Endometrium (tissue), 2 donors: ENCODE results near the gene FOLR3.
"Not testable (repeated sequence)": the region's sequence is repeated elsewhere in the genome, so short reads cannot be mapped to it uniquely, and the experiment has no call there.

Experiments used
- FAIRE-seq: peaks from 2 replicates; lab custom pipeline; 2012; peaks lifted over from hg19 to GRCh38; lab: Jason Lieb, UNC
- donor health status: control.
- donor health status: control.

The FOLR3 gene

GRCh38 chr11:72164187-72164586 is 28.7 kb downstream of the FOLR3 start:
- not testable (repeated sequence) for FAIRE-seq

DNA sequence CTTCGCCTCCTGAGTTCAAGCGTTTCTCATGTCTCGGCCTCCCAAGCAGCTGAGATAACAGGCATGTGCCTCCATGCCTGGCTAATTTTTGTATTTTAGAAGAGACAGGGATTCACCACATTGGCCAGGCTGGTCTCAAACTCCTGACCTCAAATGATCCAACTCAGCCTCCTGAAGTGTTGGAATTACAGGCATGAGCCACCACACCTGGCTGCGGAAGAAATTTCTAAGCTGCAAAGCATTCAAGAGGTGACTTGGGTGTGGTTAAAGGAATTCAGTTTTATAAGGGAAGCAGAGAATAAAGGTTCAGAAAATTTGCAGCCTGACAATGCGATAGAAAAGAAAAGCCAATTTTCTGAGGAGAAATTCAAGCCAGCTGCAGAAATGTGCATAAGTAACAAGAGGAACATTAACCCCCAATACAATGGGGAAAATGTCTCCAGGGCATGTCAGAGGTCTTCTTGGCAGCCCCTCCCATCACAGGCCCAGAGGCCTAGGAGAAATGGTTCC is 33.6 kb downstream of the FOLR3 start:
- FAIRE-seq, result not testable (repeated sequence)

GRCh38 chr11:72169754-72170153 is 34.2 kb downstream of the FOLR3 start:
- not testable (repeated sequence) for FAIRE-seq

DNA sequence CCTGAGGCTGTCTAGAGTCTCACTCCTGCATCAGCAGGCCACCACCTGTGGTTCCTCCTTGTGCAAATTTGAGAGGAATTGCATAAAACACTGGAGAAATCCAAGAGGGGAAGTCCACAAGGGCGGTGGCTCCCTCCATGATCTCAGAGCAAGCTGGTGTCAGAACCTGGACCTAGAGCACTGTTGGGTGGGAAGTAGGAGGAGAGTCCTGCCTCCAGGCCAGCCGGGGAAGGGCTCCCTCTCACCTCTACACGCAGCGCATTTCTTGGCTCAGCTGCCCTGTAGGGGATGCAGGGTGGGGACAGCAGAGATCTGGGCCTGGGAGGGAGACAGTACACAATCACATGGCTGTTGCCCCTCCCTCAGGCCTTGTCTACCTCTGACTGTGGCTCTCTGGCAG is 36.5 kb downstream of the FOLR3 start:
- not testable (repeated sequence) for FAIRE-seq

- no peak for FAIRE-seq
These were observed 37.8 kb downstream of the FOLR3 start for GRCh38 chr11:72173291-72173690.

DNA sequence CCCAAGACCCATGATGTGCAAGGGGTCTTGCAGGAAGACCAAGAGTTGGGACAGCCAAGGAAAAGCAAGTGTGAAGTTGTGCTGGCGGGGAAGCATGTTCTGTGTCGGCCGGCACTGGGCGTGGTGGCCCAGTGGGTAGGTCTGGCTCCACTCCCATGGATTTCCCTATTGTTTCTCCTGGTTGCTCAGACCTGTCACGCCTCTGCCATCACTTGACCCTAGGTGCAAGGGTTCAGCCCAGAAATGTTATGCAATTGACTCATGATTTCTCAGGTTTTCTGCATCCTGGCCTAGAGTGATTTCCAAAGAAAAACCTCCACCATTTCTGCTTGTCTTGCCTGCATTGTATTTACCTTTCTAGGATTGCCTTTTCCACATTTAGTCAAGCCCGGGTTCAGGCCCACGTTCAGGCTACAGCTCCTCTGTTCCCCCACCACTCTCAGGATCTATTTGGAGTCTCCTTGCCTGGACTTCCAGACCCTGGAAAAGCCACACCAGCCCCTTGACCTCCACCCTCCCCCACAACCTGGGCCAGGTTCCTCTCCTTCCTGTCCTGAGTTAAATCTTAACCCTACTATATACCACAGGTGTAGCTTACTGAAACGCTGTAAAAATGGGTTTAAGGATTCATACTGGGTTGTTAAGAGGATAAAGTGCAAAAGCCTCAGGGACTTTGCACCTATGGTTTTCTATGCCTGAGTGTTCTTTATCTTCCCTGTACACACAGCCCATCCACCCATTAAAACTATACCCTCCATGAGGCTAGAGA is 39.0 kb downstream of the FOLR3 start:
- FAIRE-seq, result no peak

DNA sequence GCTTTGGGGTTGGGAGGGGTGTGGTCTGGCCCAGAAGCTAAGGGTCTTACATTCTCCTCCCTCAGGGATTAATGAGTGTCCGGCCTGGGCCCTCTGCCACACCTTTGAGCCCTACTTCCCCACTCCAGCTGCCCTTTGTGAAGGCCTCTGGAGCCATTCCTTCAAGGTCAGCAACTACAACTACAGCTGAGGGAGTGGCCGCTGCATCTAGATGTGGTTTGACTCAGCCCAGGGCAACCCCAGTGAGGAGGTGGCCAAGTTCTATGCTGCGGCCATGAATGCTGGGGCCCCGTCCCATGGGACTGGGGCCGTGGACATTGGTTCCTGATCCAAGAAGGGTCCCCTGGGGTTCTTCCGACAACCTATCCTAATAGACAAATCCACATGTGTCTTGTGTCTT is 42.1 kb downstream of the FOLR3 start:
- FAIRE-seq, result no peak

DNA sequence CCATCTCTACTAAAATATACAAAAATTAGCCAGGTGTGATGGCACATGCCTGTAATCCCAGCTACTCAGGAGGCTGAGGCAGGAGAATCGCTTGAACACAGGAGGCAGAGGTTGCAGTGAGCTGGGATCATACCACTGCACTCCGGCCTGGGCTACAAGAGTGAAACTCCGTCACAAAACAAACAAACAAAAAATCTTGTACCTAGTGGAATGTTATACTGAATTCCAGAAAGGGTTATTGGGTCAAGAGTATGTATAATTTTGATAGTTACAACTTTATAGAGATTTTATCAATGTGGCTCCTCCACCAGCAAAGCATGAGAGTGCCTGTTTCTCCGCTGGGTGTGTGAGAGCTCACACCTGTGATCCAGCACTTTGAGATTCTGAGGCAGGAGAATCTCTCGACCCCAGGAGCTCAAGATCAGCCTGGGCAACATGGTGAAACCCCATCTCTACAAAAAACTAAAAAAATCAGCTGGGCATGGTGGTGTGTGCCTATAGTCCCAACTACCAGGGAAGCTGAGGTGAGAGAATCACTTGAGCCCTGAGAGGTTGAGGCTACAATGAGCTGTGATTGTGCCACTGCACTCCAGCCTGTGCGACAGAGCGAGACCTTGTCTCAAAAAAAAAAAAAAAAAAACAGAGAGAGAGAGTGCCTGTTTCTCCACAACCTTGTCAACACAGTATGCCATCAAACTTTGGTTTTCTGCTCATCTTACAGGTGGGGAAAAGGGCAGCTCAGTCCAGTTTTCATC is 43.7 kb downstream of the FOLR3 start:
- FAIRE-seq, result no peak

GRCh38 chr11:72179804-72180396 is 44.4 kb downstream of the FOLR3 start:
- FAIRE-seq, result no peak

GRCh38 chr11:72180892-72181552 is 45.5 kb downstream of the FOLR3 start:
- not testable (repeated sequence) for FAIRE-seq

- not testable (repeated sequence) for FAIRE-seq
These were observed 46.0 kb downstream of the FOLR3 start for GRCh38 chr11:72181553-72181958.

GRCh38 chr11:72188267-72188666 is 52.7 kb downstream of the FOLR3 start:
- FAIRE-seq, result no peak
